Astrocyte of the spinal cord (primary cell): ENCODE data around the gene MAZ.
"Not testable (repeated sequence)": the region's sequence is repeated elsewhere in the genome, so short reads cannot be mapped to it uniquely, and the experiment has no call there.

Source experiments
- DNase-seq: peaks from one replicate; pipeline ENCODE4 v3.0.0; 2011; ENCODE audit warnings: low read depth, low spot score
- H3K4me3 ChIP-seq: 2 replicates; pipeline ENCODE4 v1.5.1; 2011; ENCODE audit warnings: low read depth, mild to moderate bottlenecking, low read length, moderate library complexity
- CTCF ChIP-seq: IDR thresholded peaks from 2 replicates; pipeline ENCODE4 v1.5.1; 2012; ENCODE audit warnings: low read depth, mild to moderate bottlenecking, low read length, inconsistent platforms
- in situ Hi-C: cut with HindIII; loops from 2 replicates; pipeline ENCODE4 v1.10.0; 2017; ENCODE audit warnings: low sequenced_read_pairs

The MAZ gene

GRCh38 chr16:29763326-29763725, 43.0 kb upstream of the MAZ start:
- TF ChIP-seq CTCF, result no peak
- H3K4me3 ChIP-seq, result no peak overlapping the region
- DNase-seq, result no peak
- in situ Hi-C loops, result no loop called here

- DNase-seq, result no peak
- no peak for TF ChIP-seq CTCF
- no peak overlapping the region for H3K4me3 ChIP-seq
- in situ Hi-C loops, result no loop called here
These were observed 40.9 kb upstream of the MAZ start for GRCh38 chr16:29765167-29766032.

GRCh38 chr16:29766571-29766970, 39.8 kb upstream of the MAZ start:
- no peak for TF ChIP-seq CTCF
- in situ Hi-C loops, result no loop called here
- DNase-seq, result no peak
- no peak overlapping the region for H3K4me3 ChIP-seq

GRCh38 chr16:29767062-29767461, 39.3 kb upstream of the MAZ start:
- no peak for DNase-seq
- no peak overlapping the region for H3K4me3 ChIP-seq
- TF ChIP-seq CTCF, result no peak
- in situ Hi-C loops, result no loop called here

- in situ Hi-C loops, result no loop called here
- no peak for DNase-seq
- TF ChIP-seq CTCF, result no peak
- no peak overlapping the region for H3K4me3 ChIP-seq
These were observed 36.8 kb upstream of the MAZ start for GRCh38 chr16:29769507-29769906.

GRCh38 chr16:29770250-29770929, 35.9 kb upstream of the MAZ start:
- TF ChIP-seq CTCF, result no peak
- no peak overlapping the region for H3K4me3 ChIP-seq
- in situ Hi-C loops, result no loop called here
- no peak for DNase-seq

- DNase-seq, H3K4me3 ChIP-seq, in situ Hi-C loops: not testable (repeated sequence)
These were observed 34.0 kb upstream of the MAZ start for GRCh38 chr16:29772330-29772729.
